Measurements from ENCODE around the gene CTSE.

- no peak for TF ChIP-seq CTCF (IDR thresholded peaks at IDR 0.05)
- no peak for TF ChIP-seq POLR2A (IDR thresholded peaks at IDR 0.05)
These were observed 42.4 kb downstream of the CTSE start for GRCh38 chr1:205981257-205981656.
